Neutrophil (primary cell): ENCODE measurements around the gene TFDP2.
"Not testable (repeated sequence)": the region's sequence is repeated elsewhere in the genome, so short reads cannot be mapped to it uniquely, and the experiment has no call there.

Experiments
- H3K27ac ChIP-seq: fragments of 200-600 bp; sonication (generic); 2 replicates; pipeline ENCODE4 v1.5.1; 2016; ENCODE audit warnings: mild to moderate bottlenecking, moderate library complexity
- H3K27me3 ChIP-seq: fragments of 200-600 bp; sonication (generic); 2 replicates; pipeline ENCODE4 v1.6.0; 2016; ENCODE audit warnings: mild to moderate bottlenecking
- H3K36me3 ChIP-seq: fragments of 200-600 bp; sonication (generic); 2 replicates; pipeline ENCODE4 v1.5.1; 2017
- H3K4me1 ChIP-seq, 2 experiments: fragments of 200-600 bp in 1 of 2; sonication (generic) in 1 of 2; 1 replicate in 1 of 2; 2 replicates in 1 of 2; pipeline versions ENCODE4 v1.5.1 to v1.6.1; 2013 to 2016; ENCODE audit warnings: low read depth in 1 of 2, low read length in 1 of 2, mild to moderate bottlenecking in 1 of 2, moderate library complexity in 1 of 2; ENCODE audit not compliant: control insufficient read depth in 1 of 2, insufficient read depth in 1 of 2
- H3K4me3 ChIP-seq, 2 experiments: fragments of 200-600 bp in 1 of 2; sonication (generic) in 1 of 2; 1 replicate in 1 of 2; 2 replicates in 1 of 2; pipeline ENCODE4 v1.5.1; 2013 to 2016; ENCODE audit warnings: low read depth in 1 of 2, low read length in 1 of 2, mild to moderate bottlenecking in 1 of 2, moderate library complexity in 1 of 2
- H3K9me3 ChIP-seq: fragments of 200-600 bp; sonication (generic); 2 replicates; pipeline ENCODE4 v1.5.1; 2016
- TF ChIP-seq, protein P1 (sequence below): fragments of 200-600 bp; sonication (generic); IDR thresholded peaks from 2 replicates; pipeline ENCODE4 v1.5.1; 2016; ENCODE audit warnings: antibody characterized with exemption

TFDP2 gene

DNA sequence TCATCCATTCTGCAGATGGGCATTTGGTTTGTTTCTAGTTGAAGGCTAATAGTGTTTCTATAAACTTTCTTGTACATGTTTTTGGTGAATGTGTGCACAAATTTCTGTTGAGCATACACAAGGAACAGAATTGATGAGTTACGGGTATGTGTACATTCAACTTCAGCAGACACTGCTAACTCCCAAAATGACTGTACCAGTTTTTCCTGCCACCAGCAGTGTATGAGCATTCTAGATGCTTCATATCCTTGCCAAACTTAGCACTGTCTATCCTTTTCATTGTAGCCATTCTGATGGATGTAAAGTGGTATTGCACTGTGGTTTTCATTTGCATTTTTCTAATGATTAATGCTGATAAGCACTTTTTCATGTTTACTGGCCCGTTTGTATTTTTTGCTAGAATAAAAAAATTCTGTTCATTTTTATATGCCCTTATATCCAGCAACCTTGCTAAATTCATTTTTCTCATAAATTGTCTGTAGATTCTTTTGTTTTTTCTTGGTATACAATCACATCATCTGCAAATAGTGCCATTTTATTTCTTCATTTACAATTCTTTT, 162.7 kb downstream of the TFDP2 start:
- TF ChIP-seq, protein P1, sequence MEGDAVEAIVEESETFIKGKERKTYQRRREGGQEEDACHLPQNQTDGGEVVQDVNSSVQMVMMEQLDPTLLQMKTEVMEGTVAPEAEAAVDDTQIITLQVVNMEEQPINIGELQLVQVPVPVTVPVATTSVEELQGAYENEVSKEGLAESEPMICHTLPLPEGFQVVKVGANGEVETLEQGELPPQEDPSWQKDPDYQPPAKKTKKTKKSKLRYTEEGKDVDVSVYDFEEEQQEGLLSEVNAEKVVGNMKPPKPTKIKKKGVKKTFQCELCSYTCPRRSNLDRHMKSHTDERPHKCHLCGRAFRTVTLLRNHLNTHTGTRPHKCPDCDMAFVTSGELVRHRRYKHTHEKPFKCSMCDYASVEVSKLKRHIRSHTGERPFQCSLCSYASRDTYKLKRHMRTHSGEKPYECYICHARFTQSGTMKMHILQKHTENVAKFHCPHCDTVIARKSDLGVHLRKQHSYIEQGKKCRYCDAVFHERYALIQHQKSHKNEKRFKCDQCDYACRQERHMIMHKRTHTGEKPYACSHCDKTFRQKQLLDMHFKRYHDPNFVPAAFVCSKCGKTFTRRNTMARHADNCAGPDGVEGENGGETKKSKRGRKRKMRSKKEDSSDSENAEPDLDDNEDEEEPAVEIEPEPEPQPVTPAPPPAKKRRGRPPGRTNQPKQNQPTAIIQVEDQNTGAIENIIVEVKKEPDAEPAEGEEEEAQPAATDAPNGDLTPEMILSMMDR = no peak
- Histone ChIP-seq H3K4me3 (no peak overlapping the region), H3K27me3 (no peaks in the 10 kb centered on the region), H3K4me1 (no peaks in the 10 kb centered on the region), H3K27ac (no peak overlapping the region), H3K9me3 (no peaks in the 10 kb centered on the region), H3K36me3 (peaks cover 9% of the 10 kb centered on the region)

DNA sequence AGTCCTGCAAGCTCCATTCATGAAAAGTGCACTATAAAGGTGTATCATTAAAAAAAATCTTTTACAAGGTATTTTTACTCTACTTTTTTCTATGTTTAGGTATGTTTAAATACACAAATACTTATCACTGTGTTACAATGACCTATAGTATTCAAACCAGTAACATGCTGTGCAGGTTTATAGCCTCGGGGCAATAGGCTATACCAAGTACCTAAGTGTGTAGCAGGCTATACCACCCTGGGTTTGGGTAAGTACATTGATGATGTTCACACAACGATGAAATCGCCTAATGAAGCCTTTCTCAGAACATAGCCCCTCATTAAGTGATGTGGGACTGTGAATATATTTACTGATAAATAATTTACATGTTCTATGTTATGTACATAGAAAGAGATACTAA, 168.3 kb downstream of the TFDP2 start:
- H3K4me3 ChIP-seq = no peak overlapping the region
- TF ChIP-seq, protein P1 = no peak
- H3K4me1 ChIP-seq = no peaks in the 10 kb centered on the region
- H3K36me3 ChIP-seq = peaks cover 25% of the 10 kb centered on the region
- no peaks in the 10 kb centered on the region for H3K27me3 ChIP-seq
- no peak overlapping the region for H3K27ac ChIP-seq
- H3K9me3 ChIP-seq = no peaks in the 10 kb centered on the region

DNA sequence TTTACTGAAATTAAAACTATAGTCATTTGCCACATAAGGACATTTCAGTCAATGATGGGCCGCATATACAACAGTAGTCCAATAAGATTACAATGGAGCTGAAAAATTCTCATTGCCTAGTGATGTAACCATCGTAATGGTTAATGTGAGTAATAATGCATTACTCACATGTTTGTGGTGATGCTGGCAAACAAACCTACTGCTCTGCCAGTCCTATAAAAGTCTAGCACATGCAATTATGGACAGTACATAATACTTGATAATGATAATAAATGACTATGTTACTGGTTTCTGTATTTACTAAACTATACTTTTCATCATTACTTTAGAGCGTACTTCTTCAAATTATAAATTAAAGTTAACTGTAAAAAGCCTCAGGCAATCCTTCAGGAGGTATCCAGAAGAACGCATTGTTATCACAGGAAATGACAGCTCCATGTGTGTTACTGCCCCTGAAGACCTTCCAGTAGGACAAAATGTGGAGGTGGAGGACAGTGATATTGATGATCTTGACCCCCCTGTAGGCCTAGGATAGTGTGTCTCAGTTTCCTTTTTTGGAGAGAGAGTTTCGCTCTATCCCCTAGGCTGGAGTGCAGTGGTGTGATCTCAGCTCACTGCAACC, 170.2 kb downstream of the TFDP2 start:
- TF ChIP-seq, protein P1 = no peak

DNA sequence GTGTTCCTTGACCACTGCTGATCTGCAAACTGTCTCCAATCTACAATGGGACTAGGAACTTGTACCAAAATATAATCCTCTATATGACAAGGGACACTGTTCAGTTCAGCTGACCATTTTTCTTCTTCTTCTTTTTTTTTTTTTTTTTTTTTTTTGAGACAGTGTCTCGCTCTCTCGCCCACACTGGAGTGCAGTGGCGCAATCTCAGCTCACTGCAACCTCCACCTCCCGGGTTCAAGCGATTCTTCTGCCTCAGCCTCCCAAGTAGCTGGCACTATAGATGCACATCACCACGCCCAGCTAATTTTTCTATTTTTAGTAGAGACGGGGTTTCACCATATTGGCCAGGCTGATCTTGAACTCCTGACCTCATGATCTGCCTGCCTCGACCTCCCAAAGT, 174.6 kb downstream of the TFDP2 start:
- not testable (repeated sequence) for H3K27me3 ChIP-seq, H3K4me1 ChIP-seq, H3K4me3 ChIP-seq, H3K9me3 ChIP-seq, H3K27ac ChIP-seq
- H3K36me3 ChIP-seq = peaks cover 35% of the 10 kb centered on the region

More for the DNA sequence above, 170.2 kb downstream of the TFDP2 start:
- no peaks in the 10 kb centered on the region for H3K9me3 ChIP-seq
- no peak overlapping the region for H3K27ac ChIP-seq
- H3K4me1 ChIP-seq = no peaks in the 10 kb centered on the region
- H3K27me3 ChIP-seq = no peaks in the 10 kb centered on the region
- H3K36me3 ChIP-seq = peaks cover 25% of the 10 kb centered on the region
- no peak overlapping the region for H3K4me3 ChIP-seq

DNA sequence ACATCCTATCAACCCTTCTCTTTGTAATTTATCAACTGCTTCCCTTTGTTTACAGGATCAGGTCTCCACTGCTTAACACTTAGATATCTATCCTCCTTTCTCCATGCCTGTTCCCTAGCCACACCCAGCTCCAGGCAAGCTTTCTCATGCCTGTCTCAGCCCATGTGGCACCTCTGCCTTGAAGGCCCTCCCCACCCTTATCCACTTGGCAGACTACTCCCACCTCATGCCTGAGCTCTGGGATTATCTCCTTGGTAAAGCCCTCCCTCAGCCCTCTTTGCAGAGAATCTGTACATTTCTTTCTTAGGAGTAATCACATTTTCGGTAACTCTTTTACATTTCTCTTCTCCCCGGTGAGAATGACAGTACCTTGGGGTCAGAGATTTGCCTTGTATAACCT, 176.9 kb downstream of the TFDP2 start:
- H3K4me1 ChIP-seq = no peaks in the 10 kb centered on the region
- no peak overlapping the region for H3K27ac ChIP-seq
- H3K9me3 ChIP-seq = no peaks in the 10 kb centered on the region
- H3K27me3 ChIP-seq = no peaks in the 10 kb centered on the region
- H3K4me3 ChIP-seq = no peak overlapping the region
- peaks cover 37% of the 10 kb centered on the region for H3K36me3 ChIP-seq
- TF ChIP-seq, protein P1 = no peak

DNA sequence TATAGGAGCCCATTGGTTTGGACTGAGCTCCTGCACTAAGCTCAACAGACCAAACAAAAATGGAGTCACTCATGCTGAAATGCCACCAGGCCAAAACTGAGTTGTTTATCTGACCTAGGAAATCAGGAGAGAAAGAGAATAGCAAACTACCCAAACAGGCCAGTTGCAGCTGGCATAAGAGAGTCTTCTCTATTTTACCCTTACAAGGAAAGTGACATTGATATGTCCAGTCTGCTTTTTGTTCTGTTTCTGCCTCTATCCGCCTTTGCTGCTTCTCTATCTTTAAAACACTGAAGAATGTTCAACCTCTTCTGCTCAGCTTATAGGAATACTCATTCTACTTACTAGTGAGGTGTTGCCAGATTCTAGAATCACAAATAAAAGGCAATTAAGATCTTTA, 177.8 kb downstream of the TFDP2 start:
- no peaks in the 10 kb centered on the region for H3K9me3 ChIP-seq

More for the DNA sequence above, 177.8 kb downstream of the TFDP2 start:
- Histone ChIP-seq H3K4me1 (no peaks in the 10 kb centered on the region), H3K27ac (no peak overlapping the region), H3K4me3 (no peak overlapping the region), H3K27me3 (no peaks in the 10 kb centered on the region), H3K36me3 (peaks cover 39% of the 10 kb centered on the region)
- TF ChIP-seq, protein P1 = no peak
